Nephron (organoid): ENCODE results near the gene SMCR8.
"Not testable (repeated sequence)": the region's sequence is repeated elsewhere in the genome, so short reads cannot be mapped to it uniquely, and the experiment has no call there.

Source experiments
- H3K27ac Mint-ChIP-seq, 3 experiments: 2 replicates each; pipeline ENCODE4 v1.8.0; 2020; ENCODE audit warnings: mixed read lengths in 3 of 3, mild to moderate bottlenecking in 2 of 3, moderate library complexity in 1 of 3
- H3K27me3 Mint-ChIP-seq: 2 replicates; pipeline ENCODE4 v1.8.0; 2021; ENCODE audit warnings: low read depth, mild to moderate bottlenecking, moderate library complexity, mixed read lengths
- H3K36me3 Mint-ChIP-seq: 2 replicates; pipeline ENCODE4 v1.8.0; 2020; ENCODE audit warnings: low read depth, mixed read lengths
- H3K4me1 Mint-ChIP-seq: 2 replicates; pipeline ENCODE4 v1.8.0; 2020; ENCODE audit warnings: mixed read lengths
- H3K4me3 Mint-ChIP-seq, 3 experiments: 2 replicates each; pipeline ENCODE4 v1.8.0; 2020; ENCODE audit warnings: mild to moderate bottlenecking in 3 of 3, mixed read lengths in 3 of 3, moderate library complexity in 2 of 3
- H3K9me3 Mint-ChIP-seq: 2 replicates; pipeline ENCODE4 v1.8.0; 2020; ENCODE audit warnings: mixed read lengths
- TF ChIP-seq, protein P1 (sequence below), 3 experiments: fragments of 200-600 bp; sonication (generic); IDR thresholded peaks; one replicate each; pipeline ENCODE4 v1.5.0; 2021; ENCODE audit warnings: antibody characterized with exemption in 3 of 3; ENCODE audit not compliant: unreplicated experiment in 3 of 3

The SMCR8 gene

DNA sequence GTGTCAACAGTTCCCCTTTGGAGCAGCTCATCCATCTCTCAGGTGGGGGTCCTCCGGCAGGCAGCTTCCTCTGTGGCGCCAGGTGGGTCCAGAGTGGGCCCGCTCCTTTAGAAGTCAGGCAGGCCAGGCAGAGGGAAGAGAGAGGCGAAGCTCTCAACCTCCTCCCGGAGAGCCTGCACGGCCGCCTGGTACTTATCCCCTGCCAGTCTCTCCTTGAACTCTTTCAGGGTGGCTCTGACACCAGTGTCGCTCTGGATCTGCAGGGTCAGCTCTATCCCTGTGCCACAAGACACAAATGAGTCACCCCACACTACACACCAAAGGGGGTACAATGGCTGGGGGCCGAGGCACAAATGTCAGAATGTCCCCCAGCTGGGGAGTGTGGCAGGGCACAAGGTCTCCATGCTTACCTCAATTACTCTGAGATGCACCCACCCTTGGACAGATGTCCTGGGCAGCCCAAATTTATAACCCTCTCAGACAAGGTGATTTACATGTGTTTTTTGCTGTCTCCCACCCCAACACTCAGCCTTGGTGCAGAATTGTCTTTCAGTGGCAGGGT, 13.6 kb downstream of the SMCR8 start:
- Mint-ChIP-seq H3K4me1 (no peaks in the 10 kb centered on the region), H3K4me3 (no peak overlapping the region), H3K27ac (no peak overlapping the region), H3K9me3 (no peaks in the 10 kb centered on the region), H3K27me3 (no peaks in the 10 kb centered on the region), H3K36me3 (peaks cover 53% of the 10 kb centered on the region)
- TF ChIP-seq, protein P1, sequence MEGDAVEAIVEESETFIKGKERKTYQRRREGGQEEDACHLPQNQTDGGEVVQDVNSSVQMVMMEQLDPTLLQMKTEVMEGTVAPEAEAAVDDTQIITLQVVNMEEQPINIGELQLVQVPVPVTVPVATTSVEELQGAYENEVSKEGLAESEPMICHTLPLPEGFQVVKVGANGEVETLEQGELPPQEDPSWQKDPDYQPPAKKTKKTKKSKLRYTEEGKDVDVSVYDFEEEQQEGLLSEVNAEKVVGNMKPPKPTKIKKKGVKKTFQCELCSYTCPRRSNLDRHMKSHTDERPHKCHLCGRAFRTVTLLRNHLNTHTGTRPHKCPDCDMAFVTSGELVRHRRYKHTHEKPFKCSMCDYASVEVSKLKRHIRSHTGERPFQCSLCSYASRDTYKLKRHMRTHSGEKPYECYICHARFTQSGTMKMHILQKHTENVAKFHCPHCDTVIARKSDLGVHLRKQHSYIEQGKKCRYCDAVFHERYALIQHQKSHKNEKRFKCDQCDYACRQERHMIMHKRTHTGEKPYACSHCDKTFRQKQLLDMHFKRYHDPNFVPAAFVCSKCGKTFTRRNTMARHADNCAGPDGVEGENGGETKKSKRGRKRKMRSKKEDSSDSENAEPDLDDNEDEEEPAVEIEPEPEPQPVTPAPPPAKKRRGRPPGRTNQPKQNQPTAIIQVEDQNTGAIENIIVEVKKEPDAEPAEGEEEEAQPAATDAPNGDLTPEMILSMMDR (IDR thresholded peaks at IDR 0.05; ENCODE audit: unreplicated experiment in 3 of 3), result no peak

GRCh38 chr17:18331879-18332278, 16.8 kb downstream of the SMCR8 start:
- Mint-ChIP-seq H3K4me1 (no peaks in the 10 kb centered on the region), H3K4me3 (no peak overlapping the region), H3K36me3 (peaks cover 53% of the 10 kb centered on the region), H3K27ac (no peak overlapping the region), H3K27me3 (no peaks in the 10 kb centered on the region), H3K9me3 (no peaks in the 10 kb centered on the region)
- TF ChIP-seq, protein P1 (IDR thresholded peaks at IDR 0.05; ENCODE audit: unreplicated experiment in 3 of 3), result no peak

DNA sequence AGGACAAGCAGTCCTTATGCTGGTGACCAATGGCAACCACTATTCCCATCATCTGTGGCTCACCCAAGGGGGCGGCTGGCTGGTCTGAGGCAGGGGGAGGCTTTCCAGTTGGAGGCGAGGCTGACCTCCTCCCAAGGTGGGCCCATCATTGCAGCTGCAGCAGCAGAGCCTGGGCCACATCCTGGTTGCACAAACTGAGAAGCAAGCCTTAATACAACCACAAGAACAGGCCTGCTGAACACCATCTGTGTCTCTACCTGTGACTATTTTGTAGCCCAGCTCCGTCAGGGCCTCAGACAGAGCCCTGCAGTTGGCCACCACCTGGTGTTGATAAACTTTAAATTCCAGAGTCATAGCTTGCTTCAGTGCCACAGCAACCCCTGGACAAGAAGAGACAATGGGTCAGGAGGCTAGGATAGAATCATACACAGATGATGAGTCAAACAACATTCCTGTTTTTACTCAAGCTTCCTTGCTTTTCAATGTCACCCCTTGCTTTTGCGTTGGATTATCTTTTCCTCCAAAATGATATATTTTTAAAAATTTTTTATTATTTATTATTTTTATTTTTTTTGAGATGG, 17.9 kb downstream of the SMCR8 start:
- Mint-ChIP-seq H3K9me3 (no peaks in the 10 kb centered on the region), H3K27ac (no peak overlapping the region), H3K36me3 (peaks cover 55% of the 10 kb centered on the region)

GRCh38 chr17:18338158-18338557, 23.1 kb downstream of the SMCR8 start:
- H3K4me3 Mint-ChIP-seq, H3K9me3 Mint-ChIP-seq, H3K27ac Mint-ChIP-seq, H3K27me3 Mint-ChIP-seq, H3K4me1 Mint-ChIP-seq: not testable (repeated sequence)
- peaks cover 67% of the 10 kb centered on the region for H3K36me3 Mint-ChIP-seq

More for the DNA sequence above, 17.9 kb downstream of the SMCR8 start:
- no peaks in the 10 kb centered on the region for H3K27me3 Mint-ChIP-seq
- no peaks in the 10 kb centered on the region for H3K4me1 Mint-ChIP-seq
- TF ChIP-seq, protein P1 (IDR thresholded peaks at IDR 0.05; ENCODE audit: unreplicated experiment in 3 of 3), result no peak
- H3K4me3 Mint-ChIP-seq, result no peak overlapping the region

- Mint-ChIP-seq H3K9me3 (no peaks in the 10 kb centered on the region), H3K4me1 (no peaks in the 10 kb centered on the region), H3K36me3 (peaks cover 60% of the 10 kb centered on the region), H3K27ac (no peak overlapping the region), H3K4me3 (no peak overlapping the region), H3K27me3 (peaks cover 3% of the 10 kb centered on the region)
- TF ChIP-seq, protein P1 (IDR thresholded peaks at IDR 0.05; ENCODE audit: unreplicated experiment in 3 of 3), result no peak
These were observed 24.8 kb downstream of the SMCR8 start for GRCh38 chr17:18339933-18340332.

DNA sequence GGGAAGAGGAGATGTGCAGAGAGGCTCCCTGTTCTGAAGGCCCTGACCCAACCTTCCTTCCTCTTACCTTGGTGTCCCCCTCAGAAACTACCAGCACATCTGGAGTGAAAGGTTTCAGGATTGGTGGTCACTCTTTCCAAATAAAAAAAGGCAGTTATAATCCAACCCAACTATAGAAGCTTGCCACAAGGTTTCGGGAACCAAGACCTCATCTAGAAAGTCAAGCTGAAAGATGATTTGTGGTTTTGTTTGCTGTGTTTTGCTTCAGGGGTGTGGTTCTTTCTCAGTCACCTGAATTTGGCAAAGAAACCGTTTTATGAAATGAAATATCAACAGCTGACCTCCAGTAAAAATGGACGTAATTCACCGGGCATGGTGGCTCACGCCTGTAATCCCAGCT, 28.9 kb downstream of the SMCR8 start:
- TF ChIP-seq, protein P1 (IDR thresholded peaks at IDR 0.05; ENCODE audit: unreplicated experiment in 3 of 3), result no peak
- no peak overlapping the region for H3K4me3 Mint-ChIP-seq
- no peak overlapping the region for H3K27ac Mint-ChIP-seq
- peaks cover 48% of the 10 kb centered on the region for H3K36me3 Mint-ChIP-seq
- H3K9me3 Mint-ChIP-seq, result no peaks in the 10 kb centered on the region
- peaks cover 3% of the 10 kb centered on the region for H3K27me3 Mint-ChIP-seq
- H3K4me1 Mint-ChIP-seq, result no peaks in the 10 kb centered on the region
